ENCODE results near the gene LCN1.
"Not testable (repeated sequence)": the region's sequence is repeated elsewhere in the genome, so short reads cannot be mapped to it uniquely, and the experiment has no call there.

LCN1 gene

GRCh38 chr9:135512904-135513303 is 8.3 kb upstream of the LCN1 start:
- in situ Hi-C loops (cut with MboI; ENCODE audit: low sequenced_read_pairs, unreplicated experiment): no loop called here
- no peak for DNase-seq (ENCODE audit: low spot score)
- TF ChIP-seq, protein P1, sequence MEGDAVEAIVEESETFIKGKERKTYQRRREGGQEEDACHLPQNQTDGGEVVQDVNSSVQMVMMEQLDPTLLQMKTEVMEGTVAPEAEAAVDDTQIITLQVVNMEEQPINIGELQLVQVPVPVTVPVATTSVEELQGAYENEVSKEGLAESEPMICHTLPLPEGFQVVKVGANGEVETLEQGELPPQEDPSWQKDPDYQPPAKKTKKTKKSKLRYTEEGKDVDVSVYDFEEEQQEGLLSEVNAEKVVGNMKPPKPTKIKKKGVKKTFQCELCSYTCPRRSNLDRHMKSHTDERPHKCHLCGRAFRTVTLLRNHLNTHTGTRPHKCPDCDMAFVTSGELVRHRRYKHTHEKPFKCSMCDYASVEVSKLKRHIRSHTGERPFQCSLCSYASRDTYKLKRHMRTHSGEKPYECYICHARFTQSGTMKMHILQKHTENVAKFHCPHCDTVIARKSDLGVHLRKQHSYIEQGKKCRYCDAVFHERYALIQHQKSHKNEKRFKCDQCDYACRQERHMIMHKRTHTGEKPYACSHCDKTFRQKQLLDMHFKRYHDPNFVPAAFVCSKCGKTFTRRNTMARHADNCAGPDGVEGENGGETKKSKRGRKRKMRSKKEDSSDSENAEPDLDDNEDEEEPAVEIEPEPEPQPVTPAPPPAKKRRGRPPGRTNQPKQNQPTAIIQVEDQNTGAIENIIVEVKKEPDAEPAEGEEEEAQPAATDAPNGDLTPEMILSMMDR (IDR thresholded peaks at IDR 0.05; ENCODE audit: borderline replicate concordance, control extremely low read depth, extremely low read depth, insufficient read depth, missing control alignments): no peak

DNA sequence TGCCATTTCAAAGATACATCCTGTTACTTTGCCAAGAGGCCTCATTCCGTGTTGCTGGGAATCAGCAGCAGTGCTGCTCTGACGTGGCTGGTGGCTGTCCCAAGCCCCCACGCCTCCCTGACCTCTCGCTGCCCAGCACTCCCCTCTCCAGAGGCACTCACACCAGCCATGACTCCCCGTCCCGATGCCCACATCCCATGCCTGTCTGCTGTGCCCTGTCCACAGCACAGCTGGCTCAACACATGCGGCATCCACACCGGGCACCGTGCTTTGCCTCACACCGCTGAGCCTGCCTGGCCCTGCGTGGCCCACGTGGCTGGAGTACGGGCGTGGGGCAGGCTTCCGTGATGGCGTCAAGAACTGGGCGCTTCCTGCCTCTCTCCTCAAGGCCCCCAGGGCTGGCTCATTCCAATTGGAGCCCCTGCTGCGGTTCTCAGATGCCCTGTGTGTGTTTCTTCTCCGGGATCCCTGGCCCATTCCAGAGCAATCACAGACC is 7.8 kb upstream of the LCN1 start:
- TF ChIP-seq, protein P1 (IDR thresholded peaks at IDR 0.05; ENCODE audit: borderline replicate concordance, control extremely low read depth, extremely low read depth, insufficient read depth, missing control alignments): no peak
- no peak for DNase-seq (ENCODE audit: low spot score)
- in situ Hi-C loops (cut with MboI; ENCODE audit: low sequenced_read_pairs, unreplicated experiment): no loop called here

DNA sequence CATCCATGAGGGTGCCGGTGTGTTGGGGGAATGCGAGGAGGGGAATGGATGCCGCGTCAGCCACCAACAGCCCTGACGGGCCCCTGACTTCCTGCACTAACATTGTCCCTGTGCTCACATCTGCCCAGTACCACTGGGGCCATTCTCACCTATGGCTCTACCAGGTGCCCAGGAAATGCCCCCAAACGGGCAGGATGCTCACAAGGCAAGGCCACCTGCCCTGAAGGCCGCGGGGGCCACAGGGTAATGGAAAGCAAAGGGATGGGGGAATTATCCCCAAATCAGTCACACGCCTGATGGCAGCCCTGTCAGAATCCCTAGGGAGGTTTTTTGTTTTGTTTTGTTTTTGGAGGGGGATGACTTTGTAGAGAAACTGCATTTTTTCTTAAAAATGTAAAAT is 7.3 kb upstream of the LCN1 start:
- in situ Hi-C loops (cut with MboI; ENCODE audit: low sequenced_read_pairs, unreplicated experiment); DNase-seq (ENCODE audit: low spot score): not testable (repeated sequence)

DNA sequence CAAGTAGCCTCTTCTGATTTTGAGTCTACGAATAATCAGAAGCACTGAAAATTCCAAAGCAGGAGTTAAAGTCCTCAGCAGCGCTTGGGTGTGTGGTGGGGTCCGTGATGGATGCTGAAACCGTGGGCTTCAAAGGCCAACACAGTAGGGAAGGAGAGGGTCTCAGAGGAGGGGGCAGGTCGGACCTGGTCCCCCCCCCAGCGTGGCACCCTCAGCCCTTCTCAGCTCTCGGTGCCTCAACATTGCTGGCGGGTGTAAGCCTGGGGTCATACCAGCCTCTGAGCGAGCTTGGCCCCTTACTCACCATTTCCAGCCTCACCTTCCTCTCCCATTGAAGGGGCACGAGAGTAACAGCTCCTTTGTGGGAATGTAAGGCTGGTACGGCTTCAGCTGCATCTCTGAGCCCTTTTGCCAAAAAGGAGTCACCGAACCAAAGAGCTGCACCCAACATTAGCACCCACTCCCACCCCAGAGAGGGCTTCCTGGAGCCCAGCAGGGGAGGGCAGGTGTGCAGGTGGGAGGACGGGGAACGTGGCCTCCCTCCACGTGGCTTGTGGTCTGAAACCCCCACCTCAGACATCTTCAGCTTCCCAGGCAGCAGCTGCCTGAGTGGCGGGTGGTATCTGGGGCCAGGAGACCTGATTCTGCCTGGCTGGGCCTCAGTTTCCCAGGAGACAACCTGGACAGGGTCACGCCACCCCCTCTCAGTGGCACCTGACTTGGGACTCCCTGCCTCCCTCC is 6.7 kb upstream of the LCN1 start:
- TF ChIP-seq, protein P1 (IDR thresholded peaks at IDR 0.05; ENCODE audit: borderline replicate concordance, control extremely low read depth, extremely low read depth, insufficient read depth, missing control alignments): no peak
- no peak for DNase-seq (ENCODE audit: low spot score)
- in situ Hi-C loops (cut with MboI; ENCODE audit: low sequenced_read_pairs, unreplicated experiment): no loop called here

GRCh38 chr9:135515083-135515951 is 5.9 kb upstream of the LCN1 start:
- in situ Hi-C loops (cut with MboI; ENCODE audit: low sequenced_read_pairs, unreplicated experiment): no loop called here
- DNase-seq (ENCODE audit: low spot score): no peak
- TF ChIP-seq, protein P1 (IDR thresholded peaks at IDR 0.05; ENCODE audit: borderline replicate concordance, control extremely low read depth, extremely low read depth, insufficient read depth, missing control alignments): no peak

GRCh38 chr9:135516132-135516860 is 4.9 kb upstream of the LCN1 start:
- TF ChIP-seq, protein P1 (IDR thresholded peaks at IDR 0.05; ENCODE audit: borderline replicate concordance, control extremely low read depth, extremely low read depth, insufficient read depth, missing control alignments): no peak
- DNase-seq (ENCODE audit: low spot score): no peak
- in situ Hi-C loops (cut with MboI; ENCODE audit: low sequenced_read_pairs, unreplicated experiment): no loop called here
